BLaER1 (cell line): ENCODE measurements around the gene CRIP1.

Experiments
- H3K27ac ChIP-seq: shearing (Covaris generic); formaldehyde crosslinking; 2 replicates; pipeline ENCODE4 v1.8.1; 2022
- H3K27me3 ChIP-seq: shearing (Covaris generic); formaldehyde crosslinking; 2 replicates; pipeline ENCODE4 v1.8.1; 2022
- H3K36me3 ChIP-seq: shearing (Covaris generic); formaldehyde crosslinking; 2 replicates; pipeline ENCODE4 v1.8.1; 2022
- H3K4me1 ChIP-seq: shearing (Covaris generic); formaldehyde crosslinking; 2 replicates; pipeline ENCODE4 v1.8.1; 2022
- H3K4me2 ChIP-seq: shearing (Covaris generic); formaldehyde crosslinking; 2 replicates; pipeline ENCODE4 v1.8.1; 2022
- H3K4me3 ChIP-seq: shearing (Covaris generic); formaldehyde crosslinking; 2 replicates; pipeline ENCODE4 v1.8.1; 2022
- H3K9ac ChIP-seq: shearing (Covaris generic); formaldehyde crosslinking; 2 replicates; pipeline ENCODE4 v1.8.1; 2022
- H3K9me3 ChIP-seq: shearing (Covaris generic); formaldehyde crosslinking; 2 replicates; pipeline ENCODE4 v1.8.1; 2022
- H4K20me1 ChIP-seq: shearing (Covaris generic); formaldehyde crosslinking; 2 replicates; pipeline ENCODE4 v1.8.1; 2022
- Cebpa-rat ChIP-seq: shearing (Covaris generic); IDR thresholded peaks from 2 replicates; pipeline ENCODE4 v1.8.1; 2022

CRIP1 gene

DNA sequence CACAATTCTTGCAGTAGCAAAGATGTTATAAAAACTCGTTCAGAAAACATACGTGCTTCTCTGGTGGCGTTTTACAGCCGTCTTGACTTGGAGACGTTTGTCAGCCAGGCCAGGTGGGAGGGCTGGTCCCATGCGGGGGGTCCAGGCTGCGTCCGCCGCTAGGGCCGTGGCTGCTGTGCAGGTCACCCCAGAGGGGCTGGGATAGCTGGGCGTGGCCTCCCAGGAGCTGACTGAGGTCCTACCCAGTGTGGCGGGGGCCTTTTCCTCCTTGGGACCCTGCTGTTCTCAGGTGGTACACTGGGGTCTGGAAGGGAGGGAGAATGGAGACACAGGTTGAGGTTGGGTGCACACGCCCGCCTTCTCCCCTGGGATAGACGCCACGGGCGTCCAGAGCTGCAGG is 41.8 kb upstream of the CRIP1 start:
- H3K4me3 ChIP-seq: peak overlapping the region; percentile 35; the same call in 1 of the 2 replicates
- peaks cover 74% of the 10 kb centered on the region for H3K36me3 ChIP-seq
- peaks cover 97% of the 10 kb centered on the region for H4K20me1 ChIP-seq

DNA sequence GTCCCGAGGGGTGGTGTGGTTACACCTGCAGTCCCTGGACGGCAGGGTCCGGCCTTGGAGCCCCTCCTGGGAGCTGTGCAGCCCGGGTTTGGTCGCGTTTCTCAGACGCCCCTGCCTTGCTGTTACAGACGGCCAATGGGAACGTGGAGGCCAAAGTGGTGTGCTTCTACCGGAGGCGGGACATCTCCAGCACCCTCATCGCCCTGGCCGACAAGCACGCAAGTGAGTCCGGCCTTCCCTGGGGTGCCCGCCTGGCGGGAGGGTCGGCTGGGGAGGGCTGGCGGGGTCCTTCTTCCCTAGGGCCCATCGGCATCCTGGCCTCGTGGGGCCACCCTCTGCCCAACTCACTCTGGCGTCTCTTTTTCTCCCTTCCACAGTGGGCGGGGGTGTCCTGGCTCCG is 41.4 kb upstream of the CRIP1 start:
- H3K4me3 ChIP-seq: peak overlapping the region; percentile 35; the same call in 1 of the 2 replicates
- H4K20me1 ChIP-seq: peaks cover 97% of the 10 kb centered on the region
- no peaks in the 10 kb centered on the region for H3K27me3 ChIP-seq
- H3K9me3 ChIP-seq: no peaks in the 10 kb centered on the region
- peak overlapping the region; percentile 72 for H3K9ac ChIP-seq
- peaks cover 65% of the 10 kb centered on the region for H3K4me1 ChIP-seq
- H3K27ac ChIP-seq: 0 out of 2 replicates have a peak overlapping the region, but pooled peaks have one; percentile 38
- peaks cover 74% of the 10 kb centered on the region for H3K36me3 ChIP-seq
- no peak for TF ChIP-seq Cebpa-rat
- peak overlapping the region; percentile 90 for H3K4me2 ChIP-seq

More for the DNA sequence above, 41.8 kb upstream of the CRIP1 start:
- no peaks in the 10 kb centered on the region for H3K27me3 ChIP-seq
- H3K4me2 ChIP-seq: peak overlapping the region; percentile 90
- H3K4me1 ChIP-seq: peaks cover 69% of the 10 kb centered on the region
- no peak for TF ChIP-seq Cebpa-rat
- no peaks in the 10 kb centered on the region for H3K9me3 ChIP-seq
- no peak overlapping the region for H3K27ac ChIP-seq
- H3K9ac ChIP-seq: 0 out of 2 replicates have a peak overlapping the region, but pooled peaks have one; percentile 41

DNA sequence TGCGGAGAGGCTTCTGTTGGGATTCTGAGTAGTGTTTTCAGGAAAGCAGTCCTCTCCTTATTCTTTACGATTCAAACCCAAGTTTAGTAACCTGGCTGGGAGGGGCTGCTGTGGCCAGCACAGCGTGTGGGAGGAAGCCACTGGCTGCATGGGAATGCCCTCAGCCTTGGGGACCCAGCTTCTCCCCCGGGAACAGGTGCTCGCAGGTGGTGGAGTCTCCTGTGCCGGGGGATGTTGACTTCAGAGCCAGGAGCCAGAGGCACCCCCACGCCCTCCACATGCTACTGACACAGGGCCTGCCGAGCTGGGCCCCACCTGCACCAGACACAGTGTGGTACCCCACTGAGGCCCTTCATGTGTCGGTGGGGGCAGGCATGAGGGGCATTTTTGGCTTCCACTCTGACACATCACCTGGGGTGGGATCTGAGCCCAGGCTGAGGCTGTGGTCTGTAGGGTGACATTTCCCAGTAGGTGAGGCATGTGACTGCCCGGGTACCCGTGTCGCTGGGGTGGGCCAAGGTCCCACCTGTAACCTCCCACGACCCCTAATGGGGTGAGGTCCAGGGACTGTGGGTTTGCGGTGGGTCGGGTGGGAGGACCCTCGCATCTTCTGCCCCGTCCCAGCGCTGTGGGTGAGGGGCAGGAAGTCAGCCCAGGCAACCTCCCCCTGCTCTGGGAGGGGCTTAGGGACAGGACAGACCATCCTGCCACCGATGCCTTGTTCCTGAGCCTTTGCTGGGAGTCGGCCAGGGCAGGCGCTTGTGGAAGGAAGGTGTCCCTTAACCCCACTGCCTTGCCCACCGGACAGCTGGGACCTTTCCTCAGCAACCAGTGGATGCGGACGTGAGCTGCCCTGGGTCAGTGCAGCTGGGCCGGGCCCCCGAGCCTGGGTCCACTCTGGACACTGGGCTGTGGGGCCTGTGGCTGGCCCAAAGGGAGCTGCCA is 40.5 kb upstream of the CRIP1 start:
- H3K4me2 ChIP-seq: peak overlapping the region; percentile 90
- H3K36me3 ChIP-seq: peaks cover 74% of the 10 kb centered on the region
- peaks cover 97% of the 10 kb centered on the region for H4K20me1 ChIP-seq
- H3K9me3 ChIP-seq: no peaks in the 10 kb centered on the region
- peak overlapping the region; percentile 72; the same call in 1 of the 2 replicates for H3K9ac ChIP-seq
- H3K4me3 ChIP-seq: no peak overlapping the region
- H3K4me1 ChIP-seq: peaks cover 56% of the 10 kb centered on the region
- TF ChIP-seq Cebpa-rat: no peak
- peak overlapping the region; percentile 38; the same call in 1 of the 2 replicates for H3K27ac ChIP-seq
- H3K27me3 ChIP-seq: no peaks in the 10 kb centered on the region

DNA sequence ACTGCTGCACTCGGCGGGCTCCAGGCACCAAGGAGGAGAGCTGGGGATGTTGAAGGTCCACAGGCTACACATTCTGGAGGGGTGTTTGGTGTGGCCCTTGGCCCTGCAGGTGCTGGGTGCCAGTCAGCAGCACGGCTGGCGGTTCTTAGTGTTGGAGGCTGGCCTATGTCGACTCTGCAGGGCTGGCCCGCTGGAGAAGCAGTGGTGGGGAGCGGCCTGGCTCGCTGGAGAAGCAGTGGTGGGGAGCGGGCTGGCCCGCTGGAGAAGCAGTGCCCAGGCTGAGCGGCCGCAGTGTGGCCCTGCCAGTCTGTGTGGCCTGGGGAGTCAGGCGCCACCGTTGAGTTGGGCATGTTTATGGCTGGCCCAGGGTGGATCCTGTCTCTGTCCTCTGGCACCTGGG is 39.7 kb upstream of the CRIP1 start:
- Histone ChIP-seq H3K36me3 (peaks cover 78% of the 10 kb centered on the region), H3K27ac (peak overlapping the region; percentile 3; the same call in 1 of the 2 replicates), H4K20me1 (peaks cover 100% of the 10 kb centered on the region), H3K9ac (0 out of 2 replicates have a peak overlapping the region, but pooled peaks have one; percentile 24), H3K4me1 (peaks cover 55% of the 10 kb centered on the region), H3K4me3 (no peak overlapping the region), H3K9me3 (no peaks in the 10 kb centered on the region), H3K4me2 (peak overlapping the region; percentile 90), H3K27me3 (no peaks in the 10 kb centered on the region)
- no peak for TF ChIP-seq Cebpa-rat

DNA sequence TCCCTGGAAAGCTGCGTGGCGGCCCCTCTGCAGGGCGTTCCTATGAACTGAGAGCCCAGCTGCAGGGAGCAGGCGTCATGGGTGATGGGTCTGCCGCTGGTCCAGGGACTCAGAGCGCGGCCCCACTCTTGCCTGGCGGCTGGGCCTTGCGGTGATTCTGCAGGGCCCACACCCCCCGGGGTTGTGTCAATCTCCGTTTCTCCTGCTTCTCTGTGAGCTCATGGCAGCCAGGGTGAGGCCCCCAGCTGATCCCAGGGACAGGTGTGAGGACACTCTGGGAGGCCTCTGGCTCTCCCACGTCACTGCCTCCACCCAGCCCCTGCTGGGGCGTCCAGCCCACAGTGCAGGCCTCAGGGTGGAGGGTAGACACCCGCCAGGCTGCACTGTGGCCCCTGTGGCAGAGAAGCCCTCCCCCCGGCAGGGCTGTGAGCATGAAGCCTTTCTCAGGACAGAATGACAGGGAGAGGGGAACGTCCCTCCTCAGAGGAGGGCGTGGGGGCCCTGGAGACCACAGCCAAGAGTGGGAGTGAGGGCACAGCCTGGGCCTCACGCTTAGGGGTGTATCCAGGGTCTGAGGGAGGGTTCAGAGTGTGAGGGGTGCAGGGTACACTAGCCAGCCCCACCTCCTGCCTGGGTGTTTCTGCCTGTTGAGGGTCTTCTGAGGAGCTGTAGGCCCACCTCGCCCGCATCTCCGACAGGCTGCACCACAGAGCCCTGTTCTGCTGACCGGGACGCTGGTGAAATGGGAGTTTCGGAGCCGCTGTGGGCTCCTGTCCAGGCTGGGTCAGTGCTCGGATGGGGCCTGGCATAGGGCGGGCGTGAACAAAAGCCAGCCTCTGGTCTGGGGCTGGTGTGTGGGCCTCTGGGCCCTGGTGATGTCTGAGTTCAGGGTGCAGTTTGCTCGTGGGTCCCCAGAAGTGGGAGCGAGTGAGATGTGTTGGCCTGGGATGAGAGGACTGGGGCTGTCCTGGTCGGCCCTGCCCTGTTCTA is 38.7 kb upstream of the CRIP1 start:
- peak overlapping the region; percentile 3 for H3K27ac ChIP-seq
- TF ChIP-seq Cebpa-rat: no peak
- H3K9ac ChIP-seq: peak overlapping the region; percentile 24; the same call in 1 of the 2 replicates
- peaks cover 100% of the 10 kb centered on the region for H4K20me1 ChIP-seq
- H3K4me2 ChIP-seq: peak overlapping the region; percentile 90
- H3K36me3 ChIP-seq: peaks cover 78% of the 10 kb centered on the region
- no peaks in the 10 kb centered on the region for H3K27me3 ChIP-seq
- H3K9me3 ChIP-seq: no peaks in the 10 kb centered on the region
- peaks cover 55% of the 10 kb centered on the region for H3K4me1 ChIP-seq
- no peak overlapping the region for H3K4me3 ChIP-seq

DNA sequence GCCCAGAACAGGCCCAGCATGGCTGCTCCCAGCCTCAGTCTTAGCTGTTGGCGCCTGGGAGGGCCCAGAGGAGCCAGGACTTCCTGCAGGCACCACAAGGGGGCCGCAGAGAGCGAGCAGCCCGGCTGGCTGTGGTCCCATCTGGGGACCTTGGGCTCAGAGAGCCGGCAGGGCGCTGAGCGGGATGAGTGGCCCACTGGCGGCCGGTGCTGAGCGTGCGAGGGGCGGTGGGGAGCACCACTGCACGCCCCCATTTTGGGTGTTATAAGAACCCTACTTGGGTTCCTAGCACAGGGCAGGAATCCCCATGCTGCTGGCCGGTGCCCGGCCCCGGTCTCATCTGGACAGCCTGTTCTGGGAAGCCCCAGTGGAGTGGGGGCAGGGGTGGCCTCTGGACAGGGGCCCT is 38.0 kb upstream of the CRIP1 start:
- Histone ChIP-seq H4K20me1 (peaks cover 100% of the 10 kb centered on the region), H3K4me2 (peak overlapping the region; percentile 90), H3K9me3 (no peaks in the 10 kb centered on the region), H3K27ac (peak overlapping the region; percentile 49), H3K4me3 (no peak overlapping the region), H3K27me3 (no peaks in the 10 kb centered on the region), H3K36me3 (peaks cover 79% of the 10 kb centered on the region), H3K4me1 (peaks cover 62% of the 10 kb centered on the region), H3K9ac (no peak overlapping the region)
- no peak for TF ChIP-seq Cebpa-rat

DNA sequence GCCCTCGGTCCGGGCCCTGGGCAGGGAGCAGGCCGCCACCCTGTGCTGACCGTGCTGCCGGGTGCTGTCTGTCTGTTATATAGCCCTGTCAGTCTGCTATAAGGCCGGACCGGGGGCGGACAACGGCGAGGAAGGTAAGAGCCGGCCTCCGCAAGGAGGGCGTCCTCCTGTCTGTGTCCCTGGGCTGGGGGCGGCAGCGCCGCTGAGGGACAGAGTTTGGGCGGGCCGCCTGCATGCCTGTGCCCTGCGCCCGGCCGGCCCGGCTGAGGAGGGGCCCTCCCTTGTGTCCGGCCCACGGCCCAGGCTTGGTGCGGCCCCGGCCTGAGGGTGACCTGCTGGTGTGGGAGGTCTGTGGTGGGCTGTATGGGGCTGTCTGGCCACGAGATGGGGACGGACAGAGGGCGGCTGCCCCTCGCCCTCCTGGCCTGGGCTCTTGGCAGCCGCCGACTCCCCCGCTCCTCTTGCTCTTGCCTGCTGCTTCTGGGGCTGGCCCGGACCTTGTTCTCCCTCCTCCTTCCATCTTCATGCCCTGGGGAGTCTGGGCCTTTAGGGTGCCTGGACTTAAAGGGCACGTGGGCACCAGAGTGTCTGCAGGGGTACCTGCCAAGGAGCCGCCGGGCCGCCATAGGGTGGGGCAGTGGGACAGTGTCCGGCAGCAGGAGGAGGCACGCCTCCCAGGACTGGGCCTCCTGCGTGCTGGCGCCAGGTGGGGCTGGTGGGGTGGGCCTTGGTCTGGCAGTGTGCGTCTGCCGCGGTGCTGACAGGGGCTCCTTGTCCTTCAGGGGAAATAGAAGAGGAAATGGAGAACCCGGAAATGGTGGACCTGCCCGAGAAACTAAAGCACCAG is 37.2 kb upstream of the CRIP1 start:
- Histone ChIP-seq H3K27ac (0 out of 2 replicates have a peak overlapping the region, but pooled peaks have one; percentile 49), H3K36me3 (peaks cover 86% of the 10 kb centered on the region), H3K4me1 (peaks cover 65% of the 10 kb centered on the region), H3K9ac (no peak overlapping the region; the same call in 1 of the 2 replicates), H3K9me3 (no peaks in the 10 kb centered on the region), H4K20me1 (peaks cover 100% of the 10 kb centered on the region), H3K4me3 (no peak overlapping the region), H3K4me2 (0 out of 2 replicates have a peak overlapping the region, but pooled peaks have one; percentile 90), H3K27me3 (no peaks in the 10 kb centered on the region)
- no peak for TF ChIP-seq Cebpa-rat

DNA sequence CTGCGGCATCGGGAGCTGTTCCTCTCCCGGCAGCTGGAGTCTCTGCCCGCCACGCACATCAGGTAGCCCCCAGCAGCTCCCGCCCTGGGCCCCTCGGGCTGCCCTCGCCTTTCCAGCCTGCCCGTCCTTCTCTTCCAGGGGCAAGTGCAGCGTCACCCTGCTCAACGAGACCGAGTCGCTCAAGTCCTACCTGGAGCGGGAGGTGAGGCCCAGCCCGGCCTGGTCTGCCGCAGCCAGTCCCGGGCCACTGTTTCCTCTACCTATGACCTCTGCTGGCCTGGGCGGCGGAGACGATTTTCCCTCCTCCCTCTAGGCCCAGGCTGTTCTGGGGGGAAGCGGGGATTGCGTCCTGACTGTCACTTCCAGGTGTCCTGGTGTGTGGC is 36.6 kb upstream of the CRIP1 start:
- Histone ChIP-seq H3K4me1 (peaks cover 59% of the 10 kb centered on the region), H3K4me2 (no peak overlapping the region), H3K9me3 (no peaks in the 10 kb centered on the region), H4K20me1 (peaks cover 100% of the 10 kb centered on the region), H3K36me3 (peaks cover 93% of the 10 kb centered on the region), H3K9ac (no peak overlapping the region), H3K27ac (no peak overlapping the region; the same call in 1 of the 2 replicates), H3K4me3 (no peak overlapping the region), H3K27me3 (no peaks in the 10 kb centered on the region)
- TF ChIP-seq Cebpa-rat: no peak
